GM19463 (cell line): ENCODE measurements around the gene NEMP1.
"Not testable (repeated sequence)": the region's sequence is repeated elsewhere in the genome, so short reads cannot be mapped to it uniquely, and the experiment has no call there.

Experiments
- ATAC-seq: cut with Tn5 transposase; IDR thresholded peaks from one replicate; pipeline ENCODE4 v1.9.1; 2021; ENCODE audit warnings: mild to moderate bottlenecking, moderate library complexity; ENCODE audit not compliant: unreplicated experiment

NEMP1 gene, protein sequence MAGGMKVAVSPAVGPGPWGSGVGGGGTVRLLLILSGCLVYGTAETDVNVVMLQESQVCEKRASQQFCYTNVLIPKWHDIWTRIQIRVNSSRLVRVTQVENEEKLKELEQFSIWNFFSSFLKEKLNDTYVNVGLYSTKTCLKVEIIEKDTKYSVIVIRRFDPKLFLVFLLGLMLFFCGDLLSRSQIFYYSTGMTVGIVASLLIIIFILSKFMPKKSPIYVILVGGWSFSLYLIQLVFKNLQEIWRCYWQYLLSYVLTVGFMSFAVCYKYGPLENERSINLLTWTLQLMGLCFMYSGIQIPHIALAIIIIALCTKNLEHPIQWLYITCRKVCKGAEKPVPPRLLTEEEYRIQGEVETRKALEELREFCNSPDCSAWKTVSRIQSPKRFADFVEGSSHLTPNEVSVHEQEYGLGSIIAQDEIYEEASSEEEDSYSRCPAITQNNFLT

DNA sequence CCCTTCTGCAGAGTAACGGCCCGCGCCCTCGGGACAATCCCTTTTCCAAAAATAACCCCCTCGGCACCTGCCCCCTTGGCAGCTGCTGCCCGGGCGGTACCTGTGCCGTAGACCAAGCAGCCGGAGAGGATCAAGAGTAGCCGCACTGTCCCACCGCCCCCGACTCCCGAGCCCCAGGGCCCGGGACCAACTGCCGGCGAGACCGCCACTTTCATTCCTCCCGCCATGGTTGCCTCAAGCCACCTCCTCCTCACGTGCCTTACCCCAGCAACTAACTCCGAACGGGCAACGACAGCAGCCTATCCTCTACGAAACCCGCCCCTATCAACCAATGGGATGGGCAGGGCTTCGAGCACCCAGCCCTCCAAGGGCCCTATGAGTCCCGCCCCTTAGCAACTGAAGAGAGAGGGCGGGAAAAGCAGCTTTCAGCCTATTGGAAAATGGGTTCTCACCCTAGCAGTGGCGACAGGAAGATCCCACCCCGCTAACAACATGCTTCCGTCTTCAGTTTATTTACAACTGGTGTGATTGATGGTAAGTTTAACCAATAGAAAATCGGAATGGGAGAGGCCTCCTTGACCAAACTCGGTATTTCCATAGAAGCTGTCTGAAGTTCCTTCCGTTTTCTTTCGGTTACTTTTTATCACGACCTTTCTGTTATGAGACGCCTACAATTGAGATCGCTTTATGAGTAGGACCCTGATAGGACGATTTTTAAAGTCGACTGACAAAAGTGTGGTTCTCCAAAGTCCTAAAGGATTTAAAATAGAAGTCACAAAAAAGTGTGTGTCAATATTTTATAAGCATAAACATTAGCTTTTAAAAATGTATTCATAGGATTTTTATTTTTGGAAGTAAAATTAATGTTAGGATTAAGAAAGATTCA lies at the start of gene NEMP1:
Gene NEMP1 (minus strand): TSS at position 273 of the 886 bp plus-strand sequence. CDS start 46 bp downstream, at position 227.
- peak; percentile 97 for ATAC-seq

DNA sequence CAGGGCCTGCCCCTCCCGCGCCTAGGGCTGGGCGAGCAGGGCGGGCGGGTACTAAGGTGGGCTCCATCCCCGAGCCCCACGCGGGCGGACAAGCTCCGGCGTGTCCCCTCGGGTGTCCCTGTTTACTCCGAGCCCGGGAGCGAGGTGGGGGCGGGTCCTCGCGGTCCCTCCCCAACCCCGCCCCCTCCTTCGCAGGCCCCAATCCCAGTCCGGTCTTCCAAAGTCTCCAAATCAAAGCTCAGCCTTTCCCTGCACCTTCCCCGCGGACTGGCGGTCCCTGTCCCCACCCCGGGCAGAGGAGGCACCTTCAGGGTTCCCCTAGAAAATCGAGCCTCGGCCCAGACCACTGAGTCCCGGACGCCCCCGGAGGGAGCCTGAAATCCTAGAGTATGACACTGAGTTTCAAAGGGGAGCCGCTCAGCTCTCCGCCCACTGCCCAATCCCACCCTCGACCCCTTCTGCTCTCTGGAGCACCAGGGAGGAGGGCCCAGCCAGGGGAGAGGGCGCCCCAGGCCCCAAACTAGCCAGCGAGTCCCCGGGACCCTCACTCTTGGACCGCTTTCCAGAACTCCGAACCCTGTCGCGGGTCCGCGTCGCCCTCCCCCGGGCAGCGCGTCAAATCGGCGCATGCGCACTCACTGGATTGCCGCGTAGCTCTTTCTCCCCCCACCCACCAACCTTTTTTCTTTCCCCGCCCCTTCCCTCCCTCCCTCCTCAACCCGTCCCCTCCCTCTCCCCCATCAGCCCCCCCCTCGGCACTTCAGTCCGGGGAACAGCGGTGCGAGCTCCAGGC lies 49.3 kb upstream of the NEMP1 start, which contains the start of gene LRP1:
Gene LRP1 (plus strand): TSS at position 758 of the 793 bp plus-strand sequence. CDS start 482 bp downstream, outside the sequence.
- no peak for ATAC-seq

DNA sequence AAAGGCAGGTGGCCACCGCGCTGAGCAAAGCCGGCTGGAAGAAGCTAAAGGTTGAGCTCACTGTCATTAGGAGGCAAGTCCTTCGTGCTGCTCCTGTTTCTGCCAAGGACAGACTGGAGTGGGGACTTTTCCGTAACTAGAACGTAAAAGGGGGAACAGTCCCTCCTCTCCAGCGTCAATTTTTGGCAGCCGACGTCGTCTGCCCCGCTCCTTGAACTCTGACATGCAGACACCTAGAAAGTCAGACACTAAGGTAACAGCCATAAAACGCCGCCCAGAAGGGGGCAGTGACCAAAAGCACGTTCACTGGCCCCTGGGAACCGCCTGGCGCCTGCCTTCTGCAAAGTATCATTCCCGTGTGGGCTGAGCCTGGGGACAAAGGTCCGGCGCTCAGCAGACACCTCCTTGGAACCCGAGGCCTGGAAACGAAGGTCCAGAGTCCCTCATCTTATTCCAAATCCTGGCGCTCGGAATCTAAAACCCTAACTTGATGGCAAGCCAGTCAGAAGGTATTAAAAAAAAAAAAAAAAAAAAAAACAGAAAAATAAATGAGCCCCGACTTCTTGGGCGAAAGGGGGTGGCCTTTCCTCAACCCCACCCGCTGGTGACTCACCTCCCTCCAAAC lies 48.6 kb upstream of the NEMP1 start:
- ATAC-seq: peak; percentile 49

DNA sequence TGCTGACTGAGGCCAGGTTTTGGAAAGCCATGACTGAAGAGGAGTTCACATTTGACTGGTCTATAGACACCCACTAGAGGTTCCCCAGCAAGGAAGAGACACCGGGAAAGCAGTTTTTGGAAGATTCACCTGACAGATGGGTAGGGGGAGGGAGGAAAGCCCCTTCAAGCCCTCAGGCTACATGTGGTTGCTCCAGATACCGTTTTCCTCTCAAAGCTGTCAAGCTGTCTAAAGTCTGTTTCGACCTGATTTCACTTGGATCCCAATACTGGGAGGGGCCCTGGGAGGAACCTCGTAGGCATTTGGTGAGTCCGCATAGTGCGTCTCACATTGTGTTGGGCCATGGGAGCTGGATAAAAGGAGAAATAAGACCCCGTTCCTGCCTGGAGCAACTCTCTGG lies 48.0 kb upstream of the NEMP1 start:
- no peak for ATAC-seq

DNA sequence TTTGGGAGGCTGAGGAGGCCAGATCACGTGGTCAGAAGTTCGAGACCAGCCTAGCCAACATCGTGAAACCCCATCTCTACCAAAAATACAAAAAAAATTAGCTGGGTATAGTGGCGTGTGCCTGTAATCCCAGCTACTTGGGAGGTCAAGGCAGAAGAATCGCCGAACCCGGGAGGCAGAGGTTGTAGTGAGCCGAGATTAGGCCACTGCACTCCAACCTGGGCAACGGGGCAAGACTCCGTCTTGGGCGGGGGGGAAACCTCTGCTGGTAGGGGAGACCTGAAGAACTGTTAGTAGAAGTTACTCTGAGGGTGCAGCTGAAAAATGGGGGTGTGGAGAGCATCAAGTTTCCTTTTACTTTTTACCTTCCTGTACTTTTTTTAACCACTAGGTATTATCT lies 47.5 kb upstream of the NEMP1 start:
- no peak for ATAC-seq

DNA sequence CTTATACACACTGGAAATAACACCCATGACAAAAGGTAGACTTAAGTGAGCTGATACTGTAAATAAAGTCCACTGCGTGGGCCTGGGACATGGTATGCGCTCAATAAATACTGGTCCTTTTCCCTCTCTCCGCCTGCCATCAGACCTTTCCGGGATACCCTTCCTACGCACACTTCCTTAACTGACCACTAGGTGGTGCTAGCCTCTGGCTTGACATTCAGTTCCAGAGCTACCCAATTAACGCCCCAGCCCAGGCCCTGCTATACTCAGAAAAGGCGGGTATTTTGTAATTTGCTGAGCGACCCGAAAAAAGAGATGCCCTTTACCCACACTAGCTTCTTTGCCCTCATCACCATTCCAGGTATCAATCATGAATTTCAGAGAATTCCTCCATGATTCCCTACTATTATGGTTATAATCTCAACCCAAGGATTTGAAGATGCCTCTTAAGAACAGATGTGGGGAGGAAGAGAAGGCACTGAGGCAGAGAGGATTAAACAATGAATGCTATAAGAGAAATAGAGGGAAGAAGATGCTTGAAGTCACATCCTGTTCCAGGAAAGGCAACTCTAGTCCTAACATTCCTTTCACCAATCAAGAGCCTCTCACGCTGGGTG lies 45.8 kb upstream of the NEMP1 start:
- ATAC-seq: no peak

DNA sequence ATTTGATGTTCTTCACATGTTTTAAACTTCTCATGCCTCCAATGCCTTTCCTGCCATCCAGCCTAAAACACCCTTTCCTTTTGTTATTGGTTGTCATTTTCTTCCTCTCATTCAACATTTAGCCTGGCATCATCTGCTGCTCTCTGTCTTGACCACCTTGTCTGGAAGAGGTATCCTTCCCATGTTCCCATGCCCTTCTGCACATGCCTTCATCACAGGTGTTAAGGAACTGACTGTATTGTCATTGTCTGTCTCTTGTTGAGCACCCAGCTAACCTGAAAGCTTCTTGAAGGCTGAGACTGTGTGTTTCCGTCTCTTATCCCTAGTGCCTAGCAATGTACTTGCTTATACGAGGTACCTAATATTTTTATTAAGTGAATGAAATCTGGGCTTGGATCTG lies 45.2 kb upstream of the NEMP1 start:
- ATAC-seq: no peak

DNA sequence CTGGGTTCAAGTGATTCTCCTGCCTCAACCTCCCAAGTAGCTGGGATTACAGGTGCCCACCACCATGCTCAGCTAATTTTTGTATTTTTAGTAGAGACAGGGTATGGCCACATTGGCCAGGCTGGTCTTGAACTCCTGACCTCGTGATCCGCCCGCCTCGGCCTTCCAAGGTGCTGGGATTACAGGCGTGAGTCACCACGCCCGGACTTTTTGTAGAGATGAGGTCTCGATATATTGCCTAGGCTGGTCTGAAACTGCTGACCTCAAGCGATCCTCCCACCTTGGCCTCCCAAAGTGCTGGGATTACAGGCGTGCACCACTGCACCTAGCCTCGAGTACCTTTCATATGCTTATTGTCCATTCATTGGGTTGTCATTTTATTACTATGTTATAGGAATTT lies 42.1 kb upstream of the NEMP1 start:
- ATAC-seq: not testable (repeated sequence)

DNA sequence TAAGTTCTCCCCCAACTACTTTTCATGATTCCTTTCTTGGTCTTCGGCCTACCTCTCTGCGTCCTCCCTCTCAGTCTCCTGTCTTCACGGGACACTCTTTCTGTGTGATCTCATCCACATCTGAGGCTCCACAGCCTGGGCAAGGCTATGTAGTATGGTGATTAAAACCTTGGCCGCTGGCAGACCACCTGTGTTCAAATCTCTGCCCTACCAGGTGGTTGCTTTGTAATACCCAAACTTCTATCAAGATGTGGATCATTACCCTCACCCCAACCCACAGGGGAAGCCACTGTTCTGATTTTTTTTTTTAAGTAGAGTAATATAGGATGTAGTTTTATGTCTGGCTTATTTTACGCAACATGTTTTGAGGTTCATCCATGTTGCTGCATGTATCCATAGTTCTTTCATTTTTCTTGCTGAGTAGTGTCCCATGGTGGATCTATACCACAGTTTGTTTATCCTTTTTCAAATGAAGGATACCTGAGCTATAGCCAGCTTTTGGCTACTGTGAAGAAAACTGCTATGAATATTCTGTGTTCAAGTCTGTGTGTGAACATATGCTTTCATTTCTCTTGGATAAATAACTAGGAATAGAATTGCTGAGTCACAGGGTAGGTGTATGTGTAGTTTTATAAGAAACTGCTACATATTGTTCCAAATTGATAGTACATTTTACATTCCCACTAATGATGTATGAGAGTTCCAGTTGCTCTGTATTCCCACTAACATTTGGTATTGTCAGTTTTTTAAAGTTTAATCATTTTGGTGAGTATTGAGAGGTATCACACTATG lies 40.9 kb upstream of the NEMP1 start:
- ATAC-seq: no peak

DNA sequence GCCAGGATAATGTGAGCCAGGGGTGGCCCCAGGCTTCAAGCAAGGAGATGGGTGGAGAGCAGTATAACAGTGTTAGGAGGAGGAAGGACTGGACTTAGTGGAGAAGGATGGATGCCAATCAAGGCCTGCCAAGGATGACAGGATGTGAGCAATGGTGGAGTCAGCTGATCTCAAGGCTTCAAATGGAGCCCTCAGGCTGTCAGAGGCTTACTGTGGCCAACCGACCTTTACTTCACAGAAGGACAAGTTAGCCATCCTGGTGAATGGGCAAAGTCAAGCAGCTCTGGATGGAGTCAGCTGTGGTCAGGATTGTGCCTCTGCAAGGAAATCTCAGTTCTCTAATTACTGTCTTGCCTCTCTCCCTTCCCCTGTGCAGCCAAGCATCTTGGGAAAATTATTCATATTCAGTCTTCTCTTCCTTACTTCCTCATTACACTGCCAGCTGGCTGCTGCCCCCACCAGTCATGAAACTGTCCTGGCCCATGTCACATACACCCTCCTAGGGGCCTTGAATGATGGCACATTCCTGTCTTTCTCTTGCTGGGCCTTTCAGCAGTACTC lies 40.2 kb upstream of the NEMP1 start:
- no peak for ATAC-seq

DNA sequence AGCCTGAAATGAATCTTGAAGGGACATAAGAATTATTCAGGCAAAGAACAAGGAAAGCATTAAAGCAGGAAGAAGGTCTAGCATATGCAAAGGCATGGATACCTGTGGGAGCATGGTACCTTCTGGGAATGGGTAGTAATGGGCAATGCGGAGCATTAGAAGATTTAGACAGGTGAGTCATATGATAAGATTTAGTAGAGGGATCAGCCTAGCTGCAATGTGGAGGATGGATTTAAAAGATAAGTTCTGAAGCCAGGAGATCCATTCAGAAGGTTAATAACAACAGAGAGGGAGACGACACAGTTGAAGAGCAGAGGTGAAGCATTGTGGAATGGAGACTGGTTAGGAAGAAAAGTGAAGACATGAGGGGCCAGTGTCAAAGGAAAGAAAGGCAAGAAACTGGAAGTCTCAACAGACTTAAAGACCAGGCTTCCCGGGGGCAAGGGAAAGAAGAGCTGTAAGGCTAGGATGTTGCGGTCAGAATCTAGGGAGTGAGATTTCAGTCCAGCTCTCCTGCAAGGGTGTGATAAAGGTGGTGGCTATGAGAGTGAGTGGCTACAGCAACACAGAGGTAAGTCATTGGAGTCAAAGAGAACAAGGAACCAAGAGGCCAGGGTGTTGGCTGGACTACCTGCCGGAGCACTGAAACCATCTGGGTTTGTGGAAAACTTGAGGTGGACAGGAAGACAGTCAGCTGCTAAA lies 38.1 kb upstream of the NEMP1 start:
- ATAC-seq: no peak

DNA sequence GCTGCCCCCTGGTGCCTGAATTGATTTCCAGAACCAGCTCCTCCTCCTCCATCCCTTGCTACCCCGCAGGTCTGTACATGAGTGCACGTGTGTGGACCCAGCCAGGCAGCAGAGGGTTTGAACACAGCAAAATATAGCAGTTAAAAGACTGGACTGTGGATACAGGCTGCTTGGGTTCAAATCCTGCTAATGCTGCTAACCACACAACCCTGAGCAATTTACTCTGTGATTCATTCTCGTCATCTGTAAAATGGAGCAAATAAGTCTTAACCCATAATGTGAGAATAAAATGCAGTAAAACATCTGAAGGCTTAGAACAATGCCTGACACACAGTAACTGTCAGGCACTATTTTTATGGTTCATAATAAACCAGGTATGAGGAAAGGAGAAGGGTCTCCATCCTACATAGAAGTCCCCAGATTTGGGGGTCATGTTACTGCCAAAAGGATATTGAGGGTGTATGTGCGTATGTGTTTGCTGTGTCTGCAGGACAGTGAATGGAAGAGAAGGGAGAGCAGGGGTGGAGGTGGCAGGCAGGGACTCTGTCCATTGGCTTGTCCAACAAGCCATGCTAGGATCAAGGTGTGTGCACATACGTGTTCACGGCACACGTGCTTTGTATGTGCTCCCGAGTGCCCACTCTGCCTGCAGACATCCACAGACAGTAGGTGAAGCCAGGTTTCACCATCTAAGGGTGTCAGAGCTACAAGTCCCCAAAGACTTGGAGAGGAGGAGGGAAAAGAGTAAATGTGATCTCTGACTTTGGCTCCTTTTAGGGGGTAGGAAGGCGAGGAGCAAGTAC lies 34.1 kb upstream of the NEMP1 start:
- ATAC-seq: no peak

DNA sequence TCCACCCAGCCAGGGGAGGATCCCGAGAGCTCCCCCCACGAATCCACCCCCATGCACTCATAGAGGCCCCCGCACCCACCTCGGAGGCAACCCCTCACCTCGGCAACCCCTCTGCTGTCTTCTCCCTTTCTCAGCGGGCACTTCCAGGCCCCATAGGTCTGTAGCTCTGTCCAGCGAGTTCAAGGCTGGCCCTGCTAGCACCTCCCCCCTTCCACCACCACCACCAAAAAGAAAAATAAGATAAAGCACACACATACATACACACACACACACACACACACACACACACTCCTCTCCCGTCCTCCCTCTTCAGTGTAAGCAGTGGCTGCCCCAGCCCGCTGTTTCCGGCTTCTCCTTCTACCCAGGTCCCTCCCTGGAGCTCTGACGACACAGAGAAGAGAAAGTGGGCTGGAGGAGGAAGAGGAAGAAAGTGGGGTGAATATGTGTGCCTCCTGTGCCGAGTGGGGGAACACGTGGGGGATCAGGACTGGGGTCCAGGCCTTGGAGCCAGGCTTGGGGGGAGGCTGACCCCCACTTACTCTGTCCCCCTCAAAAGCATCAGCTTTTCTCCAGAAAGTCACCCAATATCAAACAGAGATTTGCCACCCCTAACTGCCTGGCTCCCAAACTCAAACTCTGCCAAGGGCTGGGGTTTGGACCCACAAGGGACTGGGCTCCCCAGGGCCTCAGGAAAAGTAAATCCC lies 32.6 kb upstream of the NEMP1 start, which contains the start of gene STAT6:
Gene STAT6 (minus strand): TSS at position 332 of the 704 bp plus-strand sequence. CDS start 3,084 bp downstream, outside the sequence.
- ATAC-seq: peak; percentile 55

DNA sequence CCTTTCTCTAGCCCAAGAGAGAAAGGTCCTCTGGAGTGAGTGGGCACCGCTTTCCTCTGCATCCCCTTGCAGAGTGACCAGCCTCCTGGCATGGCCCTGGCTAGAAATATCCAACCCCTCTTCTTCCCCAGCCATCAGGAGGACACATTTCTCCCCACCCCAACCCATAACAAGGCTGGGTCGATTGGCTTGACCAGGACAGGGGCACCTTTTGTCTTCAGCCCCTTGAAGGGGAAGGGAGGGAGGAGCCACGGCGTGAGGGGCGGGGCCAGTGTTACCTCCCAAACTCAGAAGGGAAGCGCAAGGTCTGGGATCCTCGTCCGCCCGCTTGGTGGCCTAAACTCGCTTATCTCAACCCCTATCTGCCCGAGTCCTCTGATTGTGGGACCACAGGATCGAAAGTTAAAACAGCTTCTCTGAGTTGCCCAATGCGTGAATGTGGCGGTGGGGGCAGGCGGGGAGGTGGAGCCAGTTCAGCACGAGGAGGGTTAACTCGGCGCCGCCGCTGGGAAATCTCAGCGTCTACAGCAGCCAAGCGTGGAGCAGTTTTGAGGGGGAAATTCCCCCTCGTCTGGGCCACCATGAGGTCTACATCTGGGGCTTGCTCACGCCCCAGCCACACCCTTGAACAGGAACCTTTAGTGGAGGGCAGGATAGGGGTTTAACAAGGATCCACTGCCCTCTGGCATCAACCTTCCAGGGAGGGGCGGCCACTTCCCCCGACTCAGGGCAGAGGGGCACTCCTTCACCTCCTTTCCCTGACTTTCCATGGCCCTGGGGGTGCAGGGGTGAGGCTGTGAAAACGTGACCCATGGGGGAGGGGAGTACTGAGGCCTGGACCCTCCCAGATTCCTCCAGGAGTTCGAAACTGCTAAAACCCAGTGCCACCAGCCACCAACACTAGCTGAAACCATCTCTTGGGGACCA lies 31.8 kb upstream of the NEMP1 start:
- peak; percentile 64 for ATAC-seq

DNA sequence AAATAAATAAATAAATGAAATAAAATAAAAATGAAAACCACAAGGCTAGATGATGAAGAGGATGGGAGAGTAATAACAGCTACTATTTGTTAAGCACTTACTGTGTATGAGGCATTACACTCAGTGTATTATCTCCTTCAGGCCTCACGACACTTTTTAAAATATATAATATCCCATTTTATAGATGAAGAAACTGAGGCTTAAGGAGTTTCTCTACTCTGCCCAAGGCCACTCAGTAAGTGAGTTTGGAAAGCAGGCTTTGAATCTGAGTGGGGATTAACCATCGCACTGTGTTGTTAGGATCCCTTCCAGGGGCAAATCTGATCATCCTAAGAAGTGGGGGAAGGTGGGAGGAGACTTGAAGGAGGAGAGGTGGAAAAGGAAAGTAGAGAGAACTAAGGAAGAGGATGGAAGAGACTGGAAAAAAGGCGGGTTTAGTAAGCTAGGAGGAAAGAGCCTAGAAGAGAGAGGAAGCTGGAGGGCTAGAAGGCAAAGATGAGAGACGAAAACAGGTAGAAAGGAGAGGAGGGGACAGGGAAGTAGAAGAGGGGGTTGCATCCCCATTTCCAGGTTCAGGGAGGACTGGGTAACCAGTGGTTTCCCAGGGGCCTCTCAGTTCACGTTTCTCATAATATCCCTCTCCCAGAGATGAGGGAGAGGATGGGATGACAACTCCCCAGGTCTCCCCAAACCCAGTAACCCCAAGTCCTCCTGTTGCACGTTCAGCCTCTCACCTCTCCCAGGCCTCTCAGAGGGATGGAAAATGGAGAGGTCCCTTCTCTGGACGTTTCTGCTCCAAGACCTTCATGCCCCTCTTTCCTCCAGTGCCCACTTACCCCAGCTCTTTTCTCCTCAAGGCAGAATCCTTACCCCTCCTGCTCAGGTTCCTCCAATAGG lies 30.9 kb upstream of the NEMP1 start:
- no peak for ATAC-seq
